Osteoblast (primary cell): ENCODE data around the gene TNPO2. TPM values are rescaled to one million over a fixed set of nuclear protein-coding genes. Genes with fewer than 3 reads are reported as not detected.
A peak's percentile ranks its signal among the peaks of the same experiment; 100 is the strongest.
"Not testable (repeated sequence)": the region's sequence is repeated elsewhere in the genome, so short reads cannot be mapped to it uniquely, and the experiment has no call there.

Experiments
- DNase-seq: peaks from one replicate; pipeline ENCODE4 v3.0.0; 2011; ENCODE audit warnings: low spot score, mixed read lengths; ENCODE audit not compliant: insufficient read length; ENCODE audit errors: missing footprints
- H2AFZ ChIP-seq: 2 replicates; pipeline ENCODE4 v1.6.0; 2011; ENCODE audit warnings: mild to moderate bottlenecking, low read length
- H3K27ac ChIP-seq: 2 replicates; pipeline ENCODE4 v1.5.1; 2011; ENCODE audit warnings: mild to moderate bottlenecking, low read depth, low read length, moderate library complexity
- H3K27me3 ChIP-seq: 2 replicates; pipeline ENCODE4 v1.6.0; 2012; ENCODE audit warnings: mild to moderate bottlenecking, control low read depth, inconsistent platforms, low read length, moderate library complexity; ENCODE audit not compliant: insufficient read depth
- H3K36me3 ChIP-seq: 2 replicates; pipeline ENCODE4 v1.5.1; 2011; ENCODE audit warnings: mild to moderate bottlenecking, low read length, control low read depth, moderate library complexity; ENCODE audit not compliant: insufficient read depth
- H3K4me1 ChIP-seq: 2 replicates; pipeline ENCODE4 v1.5.1; 2011; ENCODE audit warnings: mild to moderate bottlenecking, low read length, control low read depth, moderate library complexity; ENCODE audit not compliant: insufficient read depth
- H3K4me2 ChIP-seq: 2 replicates; pipeline ENCODE4 v1.6.0; 2011; ENCODE audit warnings: mild to moderate bottlenecking, low read length; ENCODE audit not compliant: insufficient read depth
- H3K4me3 ChIP-seq: fragments of 200-600 bp; sonication (generic); 3 replicates; pipeline ENCODE4 v1.5.1; 2012; ENCODE audit warnings: mild to moderate bottlenecking, low read length, inconsistent platforms; ENCODE audit not compliant: insufficient read depth
- H3K79me2 ChIP-seq: 2 replicates; pipeline ENCODE4 v1.6.0; 2012; ENCODE audit warnings: mild to moderate bottlenecking, low read length, control low read depth, inconsistent platforms; ENCODE audit not compliant: insufficient read depth
- H3K9me3 ChIP-seq: 2 replicates; pipeline ENCODE4 v1.5.1; 2011; ENCODE audit warnings: low read depth, low read length, control low read depth
- H4K20me1 ChIP-seq: 2 replicates; pipeline ENCODE4 v1.6.0; 2012; ENCODE audit warnings: mild to moderate bottlenecking, low read length, control low read depth; ENCODE audit not compliant: insufficient read depth
- total RNA-seq: library from RNA; depleted of rRNA; stranded (reverse); fragments of >200 nt; gene quantifications from 2 replicates; pipeline ENCODE4 v1.2.3, GENCODE V29; 2012
- TF ChIP-seq, protein P1 (sequence below): IDR thresholded peaks from 2 replicates; pipeline ENCODE4 v1.5.1; 2011; ENCODE audit warnings: mild to moderate bottlenecking, low read depth, low read length, moderate library complexity; ENCODE audit errors: extremely low read depth

TNPO2 gene
- total RNA-seq, 1 donor, result 36.6 TPM

DNA sequence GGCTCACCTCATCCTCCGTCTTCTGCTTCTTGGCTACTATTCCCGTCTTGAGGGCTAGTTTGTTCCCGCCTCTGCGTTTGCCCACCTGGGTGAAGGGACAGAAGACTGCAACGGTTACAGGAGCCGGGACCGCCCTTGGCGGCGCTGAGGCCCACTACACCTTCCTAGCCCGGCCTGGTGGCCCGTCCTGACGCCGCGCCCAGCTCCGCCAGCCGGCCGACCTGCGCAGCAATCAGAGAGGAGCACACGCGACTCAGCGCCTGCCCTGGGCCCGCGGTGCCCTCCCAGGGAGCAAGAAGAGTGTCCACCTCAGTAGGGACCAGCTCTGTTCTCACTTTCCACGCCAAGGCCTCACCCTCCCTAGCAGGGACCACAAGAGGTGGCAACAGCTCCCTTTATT is 7.6 kb upstream of the TNPO2 start:
- DNase-seq, result no peak
- TF ChIP-seq, protein P1, sequence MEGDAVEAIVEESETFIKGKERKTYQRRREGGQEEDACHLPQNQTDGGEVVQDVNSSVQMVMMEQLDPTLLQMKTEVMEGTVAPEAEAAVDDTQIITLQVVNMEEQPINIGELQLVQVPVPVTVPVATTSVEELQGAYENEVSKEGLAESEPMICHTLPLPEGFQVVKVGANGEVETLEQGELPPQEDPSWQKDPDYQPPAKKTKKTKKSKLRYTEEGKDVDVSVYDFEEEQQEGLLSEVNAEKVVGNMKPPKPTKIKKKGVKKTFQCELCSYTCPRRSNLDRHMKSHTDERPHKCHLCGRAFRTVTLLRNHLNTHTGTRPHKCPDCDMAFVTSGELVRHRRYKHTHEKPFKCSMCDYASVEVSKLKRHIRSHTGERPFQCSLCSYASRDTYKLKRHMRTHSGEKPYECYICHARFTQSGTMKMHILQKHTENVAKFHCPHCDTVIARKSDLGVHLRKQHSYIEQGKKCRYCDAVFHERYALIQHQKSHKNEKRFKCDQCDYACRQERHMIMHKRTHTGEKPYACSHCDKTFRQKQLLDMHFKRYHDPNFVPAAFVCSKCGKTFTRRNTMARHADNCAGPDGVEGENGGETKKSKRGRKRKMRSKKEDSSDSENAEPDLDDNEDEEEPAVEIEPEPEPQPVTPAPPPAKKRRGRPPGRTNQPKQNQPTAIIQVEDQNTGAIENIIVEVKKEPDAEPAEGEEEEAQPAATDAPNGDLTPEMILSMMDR, result no peak
- H3K79me2 ChIP-seq, result peaks cover 53% of the 10 kb centered on the region
- no peak overlapping the region for H3K27ac ChIP-seq
- no peak overlapping the region for H2AFZ ChIP-seq
- no peaks in the 10 kb centered on the region for H3K27me3 ChIP-seq
- no peak overlapping the region for H3K4me3 ChIP-seq
- H4K20me1 ChIP-seq, result peaks cover 38% of the 10 kb centered on the region
- H3K36me3 ChIP-seq, result peaks cover 42% of the 10 kb centered on the region
- peaks cover 18% of the 10 kb centered on the region for H3K4me1 ChIP-seq
- no peak overlapping the region for H3K4me2 ChIP-seq
- no peaks in the 10 kb centered on the region for H3K9me3 ChIP-seq

DNA sequence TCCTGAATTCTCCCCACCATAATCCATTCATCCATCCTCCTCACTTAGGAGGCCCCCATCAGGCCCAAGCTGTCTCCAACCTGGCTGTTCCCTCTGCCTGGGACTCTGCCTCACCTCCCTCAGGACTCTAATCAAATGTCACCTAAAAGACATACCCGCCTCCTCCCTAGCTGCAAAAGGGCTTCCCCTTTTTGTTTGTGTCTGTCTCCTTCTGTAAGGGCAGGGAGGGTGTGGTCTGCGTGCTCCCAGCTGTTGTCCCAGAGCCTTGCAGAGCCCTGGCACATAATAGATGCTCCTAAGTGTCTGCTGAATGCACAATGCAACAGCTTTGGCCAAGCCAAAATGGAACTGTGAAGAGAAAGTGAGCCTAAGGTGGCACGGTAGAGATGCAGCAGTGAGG is 6.3 kb upstream of the TNPO2 start:
- peaks cover 53% of the 10 kb centered on the region for H3K79me2 ChIP-seq
- H3K9me3 ChIP-seq, result no peaks in the 10 kb centered on the region
- no peak overlapping the region for H2AFZ ChIP-seq
- peaks cover 16% of the 10 kb centered on the region for H3K4me1 ChIP-seq
- peak; percentile 21 for DNase-seq
- H3K27me3 ChIP-seq, result no peaks in the 10 kb centered on the region
- peaks cover 42% of the 10 kb centered on the region for H3K36me3 ChIP-seq
- no peak overlapping the region for H3K4me2 ChIP-seq
- TF ChIP-seq, protein P1, result no peak
- H3K27ac ChIP-seq, result no peak overlapping the region
- H4K20me1 ChIP-seq, result peaks cover 38% of the 10 kb centered on the region
- no peak overlapping the region for H3K4me3 ChIP-seq

DNA sequence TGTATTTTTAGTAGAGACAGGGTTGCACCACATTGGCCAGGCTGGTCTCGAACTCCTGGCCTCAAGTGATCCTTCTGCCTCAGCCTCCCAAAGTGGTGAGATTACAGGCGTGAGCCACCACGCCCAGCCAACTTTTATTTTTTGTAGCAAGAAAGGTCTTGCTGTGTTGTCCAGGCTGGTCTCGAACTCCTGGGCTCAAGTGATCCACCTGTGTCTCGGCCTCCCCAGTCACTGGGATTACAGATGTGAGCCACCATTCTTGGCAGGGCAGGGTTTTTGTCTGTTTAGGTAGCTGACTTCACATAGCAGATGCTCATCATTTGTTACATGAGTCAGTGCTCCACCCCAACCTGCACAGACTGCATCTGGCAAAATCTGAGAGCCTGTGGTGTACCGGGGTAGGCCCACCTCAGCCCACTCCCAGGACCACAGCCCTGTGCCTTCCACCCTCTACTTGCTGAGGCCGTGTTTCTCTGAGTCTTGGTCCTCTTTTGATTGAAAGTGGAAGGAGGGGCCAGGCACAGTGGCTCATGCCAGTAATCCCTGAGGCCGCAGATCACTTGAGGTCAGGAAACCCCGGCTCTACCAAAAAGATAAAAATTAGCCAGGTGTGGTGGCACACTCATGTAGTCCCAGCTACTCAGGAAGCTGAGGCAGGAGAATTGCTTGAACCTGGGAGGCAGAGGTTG is 4.2 kb upstream of the TNPO2 start:
- TF ChIP-seq, protein P1, result no peak
- H3K4me1 ChIP-seq, result peaks cover 22% of the 10 kb centered on the region
- H3K9me3 ChIP-seq, result no peaks in the 10 kb centered on the region
- peaks cover 42% of the 10 kb centered on the region for H3K36me3 ChIP-seq
- H3K27ac ChIP-seq, result no peak overlapping the region
- no peak overlapping the region for H2AFZ ChIP-seq
- peak; percentile 17 for DNase-seq
- H3K4me3 ChIP-seq, result no peak overlapping the region
- H3K79me2 ChIP-seq, result peaks cover 45% of the 10 kb centered on the region
- no peaks in the 10 kb centered on the region for H3K27me3 ChIP-seq
- no peak overlapping the region for H3K4me2 ChIP-seq
- H4K20me1 ChIP-seq, result peaks cover 27% of the 10 kb centered on the region

DNA sequence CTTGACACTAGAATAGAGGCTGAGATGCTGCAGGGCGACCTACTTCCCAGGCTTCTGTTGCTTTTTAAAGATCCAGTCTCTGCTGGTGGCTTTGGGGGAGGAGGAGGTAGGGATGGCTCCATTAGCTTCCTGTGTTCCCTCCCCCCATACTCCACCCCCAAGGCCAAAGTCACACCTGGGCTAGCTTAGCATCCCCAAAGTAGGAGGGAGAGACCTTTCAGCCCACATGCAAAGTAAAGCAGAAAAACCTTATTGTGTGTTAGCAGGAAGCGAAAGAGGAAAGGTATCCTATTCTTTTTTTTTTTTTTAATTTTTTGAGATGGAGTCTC is 3.2 kb upstream of the TNPO2 start:
- TF ChIP-seq, protein P1, result no peak
- no peak overlapping the region for H3K4me3 ChIP-seq
- H3K36me3 ChIP-seq, result peaks cover 42% of the 10 kb centered on the region
- peaks cover 19% of the 10 kb centered on the region for H4K20me1 ChIP-seq
- no peaks in the 10 kb centered on the region for H3K9me3 ChIP-seq
- no peak for DNase-seq
- H3K79me2 ChIP-seq, result peaks cover 37% of the 10 kb centered on the region
- no peaks in the 10 kb centered on the region for H3K27me3 ChIP-seq
- no peak overlapping the region for H3K27ac ChIP-seq
- H3K4me2 ChIP-seq, result no peak overlapping the region
- no peak overlapping the region for H2AFZ ChIP-seq
- H3K4me1 ChIP-seq, result peaks cover 17% of the 10 kb centered on the region

DNA sequence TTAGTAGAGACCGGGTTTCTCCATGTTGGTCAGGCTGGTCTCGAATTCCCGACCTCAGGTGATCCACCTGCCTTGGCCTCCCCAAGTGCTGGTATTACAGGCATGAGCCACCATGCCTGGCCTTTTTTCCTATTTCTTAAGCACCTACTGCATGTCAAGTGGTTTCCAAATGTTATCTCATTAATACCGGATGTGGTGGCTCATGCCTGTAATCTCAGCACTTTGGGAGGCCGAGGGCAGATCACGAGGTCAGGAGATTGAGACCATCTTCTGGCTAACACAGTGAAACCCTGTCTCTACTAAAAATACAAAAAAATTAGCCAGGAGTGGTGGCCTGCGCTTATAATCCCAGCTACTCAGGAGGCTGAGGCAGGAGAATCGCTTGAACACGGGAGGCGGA is 1.9 kb upstream of the TNPO2 start:
- H3K79me2 ChIP-seq, result peaks cover 37% of the 10 kb centered on the region
- not testable (repeated sequence) for DNase-seq, H3K27ac ChIP-seq

More for the DNA sequence above, 1.9 kb upstream of the TNPO2 start:
- H3K27me3 ChIP-seq, H4K20me1 ChIP-seq, H3K9me3 ChIP-seq, H3K4me3 ChIP-seq, H2AFZ ChIP-seq, H3K4me2 ChIP-seq: not testable (repeated sequence)
- H3K4me1 ChIP-seq, result peaks cover 15% of the 10 kb centered on the region
- H3K36me3 ChIP-seq, result peaks cover 30% of the 10 kb centered on the region
